Glomerular endothelial cell (primary cell): ENCODE data around the gene FAM163A. TPM values are rescaled to one million over a fixed set of nuclear protein-coding genes. Genes with fewer than 3 reads are reported as not detected.

ENCODE experiments used
- DNase-seq: peaks from one replicate; pipeline ENCODE4 v3.0.0-alpha.2; 2011; ENCODE audit warnings: low read depth, low spot score; ENCODE audit errors: extremely low read depth
- total RNA-seq: library from RNA; depleted of rRNA; stranded (reverse); fragments of >200 nt; gene quantifications from 2 replicates; pipeline ENCODE4 v1.2.3, GENCODE V29; 2015

FAM163A gene
- total RNA-seq, 1 donor from 2014 or later, result 1.5 TPM

DNA sequence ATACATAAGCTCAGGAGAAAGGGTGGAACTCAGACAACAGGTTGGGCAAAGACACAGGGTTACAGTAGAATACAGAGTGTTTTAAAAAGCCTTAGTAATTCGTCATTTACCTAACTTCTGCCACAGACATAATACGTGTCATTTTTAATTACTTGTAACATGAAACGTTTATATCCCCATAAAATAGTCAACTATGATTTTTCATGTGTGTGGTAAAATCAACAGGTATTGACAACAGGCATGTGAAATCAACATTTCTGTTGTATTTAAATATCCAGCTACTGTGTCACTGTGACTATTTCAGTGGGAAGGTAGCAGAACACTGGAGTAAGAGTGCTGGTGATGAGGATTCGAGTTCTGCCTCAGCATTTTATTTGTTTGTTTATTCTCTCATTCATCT, 5.7 kb downstream of the FAM163A start:
- no peak for DNase-seq

DNA sequence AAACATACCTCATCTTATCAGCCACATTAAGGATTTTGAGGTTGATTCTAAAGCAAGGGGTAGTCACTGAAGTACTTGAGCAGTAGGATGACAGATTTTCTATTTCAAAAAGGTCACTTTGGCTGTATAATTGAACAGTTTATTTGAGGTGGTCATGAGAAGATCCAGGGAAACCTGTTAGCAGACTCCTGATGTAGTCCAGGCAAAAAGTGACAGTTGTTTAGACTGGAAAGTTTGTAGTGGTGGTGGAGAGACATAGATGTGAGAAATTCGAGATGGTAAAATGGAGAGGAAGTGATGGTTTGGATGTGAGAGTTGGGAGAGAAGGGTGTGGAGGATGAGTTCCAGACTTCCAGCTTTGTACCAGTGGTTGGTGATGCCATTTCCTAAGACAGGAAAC, 7.5 kb downstream of the FAM163A start:
- no peak for DNase-seq

DNA sequence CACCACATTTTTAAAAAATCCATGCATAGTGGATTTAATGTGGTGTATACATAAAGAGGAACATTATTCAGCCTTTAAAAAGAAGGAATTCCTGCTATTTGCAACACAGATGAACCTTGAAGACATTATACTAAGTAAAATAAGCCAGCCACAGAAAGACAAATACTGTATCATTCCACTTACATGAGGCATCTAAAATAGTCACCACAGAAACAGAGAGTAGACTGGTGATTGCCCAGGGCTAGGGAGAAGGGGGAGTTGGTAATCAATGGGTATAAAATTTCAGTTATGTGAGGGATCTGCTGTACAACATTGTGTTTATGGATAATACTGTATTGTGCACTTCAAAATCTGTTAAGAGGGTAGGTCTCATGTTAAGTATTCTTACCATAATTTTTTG, 10.0 kb downstream of the FAM163A start:
- no peak for DNase-seq

DNA sequence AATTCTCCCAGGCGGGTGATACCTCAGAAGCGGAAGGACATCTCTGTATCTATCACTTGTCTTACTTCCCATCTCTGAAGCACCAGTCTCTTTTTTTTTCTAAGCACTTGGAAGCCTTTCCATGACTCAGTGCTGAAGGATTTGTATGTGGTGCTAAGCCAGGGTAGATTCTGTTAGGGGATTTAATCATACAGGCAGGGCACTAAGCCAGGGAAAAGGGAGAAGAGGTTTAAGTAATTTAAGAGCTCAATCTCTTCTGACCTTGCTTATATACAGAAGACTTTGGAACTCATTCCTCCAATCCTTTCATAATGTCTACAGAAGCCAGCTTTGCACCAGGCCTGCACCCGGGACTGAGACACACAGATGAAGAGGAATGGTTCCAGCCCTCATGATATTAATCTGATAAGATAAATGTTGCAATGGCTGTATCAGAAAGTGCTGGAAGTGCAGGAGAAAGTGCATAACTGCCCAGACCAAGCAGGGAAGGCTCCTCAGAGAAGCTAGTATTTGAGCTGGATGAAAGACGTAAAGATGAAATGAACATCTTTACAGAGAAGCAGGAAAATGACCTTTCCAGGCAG, 11.0 kb downstream of the FAM163A start:
- DNase-seq, result no peak

DNA sequence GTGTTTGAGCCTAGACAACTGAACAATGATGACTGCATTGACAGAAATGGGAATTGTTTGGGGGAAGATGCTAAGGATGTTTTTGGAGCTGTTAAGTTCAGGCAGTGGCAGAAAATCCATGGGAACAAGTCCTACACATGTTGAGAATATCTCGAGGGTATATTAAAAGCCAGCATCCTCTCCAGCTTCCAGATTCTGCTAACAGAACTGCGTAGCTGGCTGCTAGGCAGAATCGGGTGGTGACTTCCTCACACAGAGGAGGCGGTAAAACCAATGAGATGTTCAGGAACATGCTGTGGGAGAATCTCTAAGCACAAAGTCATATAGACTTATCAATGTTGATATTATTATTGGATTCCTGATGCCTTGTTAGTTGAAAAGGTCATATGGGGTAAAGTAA, 14.8 kb downstream of the FAM163A start:
- no peak for DNase-seq

DNA sequence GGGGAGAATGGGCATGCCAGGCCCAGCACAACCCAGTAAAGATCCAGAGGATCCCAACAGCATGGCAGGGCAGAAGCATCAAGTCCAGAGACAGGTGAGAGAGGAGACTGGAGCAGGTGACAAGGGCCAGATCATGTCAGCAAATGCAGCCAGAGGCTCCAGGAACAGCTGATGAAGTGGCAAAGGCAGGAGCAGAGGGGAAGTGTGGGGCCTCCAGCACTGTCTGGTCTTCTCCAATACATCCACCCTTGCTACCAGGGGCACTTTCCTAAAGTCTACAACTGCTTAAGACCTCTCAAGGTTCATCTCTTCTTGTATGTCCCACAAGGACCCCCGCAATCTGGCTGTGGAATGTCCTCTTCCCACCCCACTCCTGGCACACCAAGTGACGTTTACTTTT, 17.4 kb downstream of the FAM163A start:
- DNase-seq, result no peak

DNA sequence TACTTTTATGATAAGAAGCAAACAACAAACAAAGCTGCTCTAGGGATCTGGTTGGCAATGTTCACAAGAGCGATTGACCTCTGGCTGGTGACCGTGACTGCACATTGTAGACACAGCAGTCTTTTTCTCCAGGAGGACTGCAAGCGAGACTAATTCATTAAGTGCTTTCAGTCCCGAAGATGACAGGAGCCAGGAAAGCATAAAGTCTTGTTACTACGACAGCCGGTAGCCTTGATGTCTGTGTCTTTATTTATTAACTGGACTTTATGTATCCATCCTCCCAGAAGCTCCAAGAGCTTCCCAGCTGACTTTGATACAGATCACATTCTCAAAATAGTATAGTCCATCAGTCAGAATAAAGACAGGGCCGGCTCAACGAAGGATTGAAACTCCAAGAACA, 18.2 kb downstream of the FAM163A start:
- no peak for DNase-seq

DNA sequence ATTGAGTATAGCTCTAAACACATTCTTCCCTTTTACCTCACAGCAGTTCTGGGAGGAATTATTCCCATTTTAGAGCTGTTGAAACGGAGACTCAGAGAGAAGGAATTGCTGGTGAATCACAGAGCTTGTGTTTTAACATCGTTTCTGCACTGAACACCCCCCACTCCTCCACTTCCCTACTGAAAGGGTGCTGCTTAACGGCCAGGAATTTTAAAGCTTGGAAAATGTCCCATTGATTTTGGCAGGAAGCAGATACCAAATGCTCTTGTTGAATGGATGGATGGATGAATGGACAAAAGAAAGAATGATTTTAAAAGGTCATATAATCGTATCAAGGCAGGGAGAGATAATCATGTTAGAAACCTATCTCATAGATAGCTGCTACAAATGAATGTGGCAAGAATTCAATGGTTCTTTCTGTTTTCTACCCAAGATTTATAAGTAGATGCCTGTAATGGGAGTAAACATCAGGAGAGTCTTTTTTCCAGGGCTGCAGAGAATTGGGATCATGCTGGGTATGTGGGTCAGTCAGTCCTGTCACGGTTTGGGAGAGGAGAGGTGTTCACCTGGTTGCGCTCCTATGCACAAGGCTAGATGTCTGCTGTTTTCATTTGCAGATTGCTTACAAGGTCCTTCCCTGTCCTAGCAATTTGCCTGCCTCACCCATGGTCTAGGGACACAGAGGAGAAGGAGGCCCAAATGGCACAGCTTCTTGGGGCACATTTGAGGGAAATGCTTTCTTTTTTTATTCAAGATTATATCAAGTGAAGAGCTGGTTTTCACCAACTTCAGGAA, 19.0 kb downstream of the FAM163A start:
- DNase-seq, result no peak

DNA sequence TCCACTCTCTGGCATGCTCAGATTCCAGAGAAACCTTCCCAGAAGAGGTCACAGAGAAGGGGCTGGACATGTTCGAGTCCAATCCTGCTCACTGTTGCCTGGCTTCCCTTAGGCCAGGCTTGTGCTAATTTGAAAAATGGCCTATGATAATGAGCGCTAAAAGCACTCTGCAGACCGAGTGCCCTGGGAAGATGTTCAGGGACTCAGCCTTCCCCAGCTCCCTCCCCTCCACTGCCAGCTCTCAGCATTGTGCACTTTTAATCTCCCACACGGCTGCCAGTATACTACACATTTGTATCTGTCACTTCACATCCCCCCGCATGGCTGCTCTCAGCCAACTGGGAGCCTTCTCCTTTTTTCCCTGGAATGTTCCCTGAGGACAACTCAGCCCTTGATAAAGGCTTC, 24.1 kb downstream of the FAM163A start:
- DNase-seq, result no peak

DNA sequence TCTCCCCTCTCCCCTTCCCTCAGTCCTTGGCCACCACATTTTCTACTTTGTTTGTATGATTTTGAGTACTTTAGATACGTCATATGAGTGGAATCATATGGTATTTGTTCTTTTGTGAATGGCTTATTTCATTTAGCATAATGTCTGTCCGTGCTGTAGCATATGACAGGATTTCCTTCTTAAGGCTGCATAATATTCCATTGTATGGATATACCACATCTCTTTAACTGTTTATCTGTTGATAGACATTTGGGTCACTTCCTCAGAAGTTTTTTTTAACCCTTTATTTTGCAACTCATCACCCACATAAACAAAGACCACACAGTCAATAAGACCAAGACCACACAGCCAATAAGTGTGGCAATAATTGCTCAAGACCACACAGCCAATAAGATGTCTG, 24.9 kb downstream of the FAM163A start:
- no peak for DNase-seq

DNA sequence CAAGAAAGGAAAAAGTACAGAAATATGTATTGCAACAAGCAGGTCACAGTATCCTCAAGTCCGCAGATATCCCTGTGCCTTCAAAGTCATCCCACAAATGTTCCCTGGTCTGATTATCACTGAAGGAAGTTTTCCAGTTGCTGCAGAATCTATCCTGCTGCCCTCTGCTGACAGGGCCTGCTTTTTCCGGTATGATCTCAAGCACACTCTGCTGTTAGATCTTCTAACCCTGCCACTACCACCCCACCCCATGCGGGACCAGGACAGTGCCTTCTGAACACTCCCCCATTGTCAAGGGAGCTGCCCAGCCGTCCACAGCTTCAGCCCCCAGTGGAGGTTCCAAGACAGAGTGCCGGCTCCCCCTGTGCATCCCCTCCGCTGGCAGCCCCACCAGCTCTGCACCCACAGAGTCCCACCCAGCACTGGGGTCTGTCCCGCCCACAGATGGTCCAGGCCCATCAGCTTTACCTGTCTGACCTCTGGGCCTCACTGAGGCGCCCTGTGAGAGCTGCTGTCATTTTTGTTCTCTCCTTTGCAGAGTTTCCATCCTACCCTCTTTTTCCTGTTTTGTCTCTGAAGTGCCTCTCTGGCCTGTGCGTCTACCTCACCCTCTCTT, 27.9 kb downstream of the FAM163A start:
- no peak for DNase-seq

DNA sequence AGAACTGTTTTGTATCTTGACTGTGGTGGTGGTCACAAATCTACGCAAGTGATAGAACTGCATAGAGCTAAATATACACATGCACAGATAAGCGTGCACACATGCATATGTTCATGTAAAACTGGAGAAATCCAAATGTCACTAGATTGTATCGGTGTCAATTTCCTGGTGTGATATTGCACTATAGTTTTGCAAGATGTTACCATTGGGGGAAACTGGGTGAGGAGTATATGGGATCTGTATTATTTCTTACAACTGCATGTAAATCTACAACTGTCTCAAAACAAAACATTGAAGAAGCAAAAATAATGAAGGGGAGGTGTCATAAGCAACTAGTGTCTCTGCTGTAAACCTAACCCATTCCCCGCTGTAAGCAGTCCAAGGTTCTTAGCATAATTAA, 30.2 kb downstream of the FAM163A start:
- no peak for DNase-seq

DNA sequence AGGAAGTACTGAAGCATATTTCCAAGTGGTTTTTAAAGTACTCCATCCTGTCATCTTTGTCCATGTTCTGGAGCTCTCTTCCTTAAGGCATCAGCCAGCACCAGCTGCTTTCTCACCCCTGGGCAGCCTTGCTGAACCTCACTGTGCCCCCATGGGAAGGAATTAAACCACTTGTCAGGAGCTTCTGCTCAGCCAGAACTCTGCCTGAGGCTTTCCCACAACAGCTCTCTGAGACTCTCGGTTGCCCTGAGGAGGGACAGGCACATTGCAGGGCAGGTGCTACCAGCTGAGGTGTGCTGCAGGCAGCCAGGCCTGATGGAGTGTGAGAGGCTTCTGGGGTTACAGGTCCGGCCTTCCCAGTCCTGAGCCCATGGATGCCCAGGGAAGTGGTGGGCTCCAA, 30.9 kb downstream of the FAM163A start:
- DNase-seq, result no peak

DNA sequence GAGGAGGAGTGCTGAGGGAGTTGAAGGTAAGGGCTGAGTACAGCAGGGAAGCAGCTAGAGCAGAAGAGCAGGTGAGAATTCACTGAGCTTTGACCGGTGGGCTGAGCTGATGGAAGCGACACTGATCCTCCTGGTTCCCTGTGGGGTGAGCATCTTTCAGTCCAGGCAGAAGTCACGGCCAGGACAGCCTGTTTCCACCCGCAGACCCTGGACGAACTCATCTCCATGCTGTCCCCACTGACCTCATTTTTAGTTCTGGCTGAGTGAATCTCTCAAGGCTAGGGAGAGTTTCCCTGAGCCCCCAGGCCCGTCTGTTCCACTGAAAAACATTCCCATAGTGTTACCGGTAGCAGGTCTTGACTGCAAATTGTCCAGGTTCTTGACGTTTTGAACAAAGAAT, 31.5 kb downstream of the FAM163A start:
- no peak for DNase-seq

DNA sequence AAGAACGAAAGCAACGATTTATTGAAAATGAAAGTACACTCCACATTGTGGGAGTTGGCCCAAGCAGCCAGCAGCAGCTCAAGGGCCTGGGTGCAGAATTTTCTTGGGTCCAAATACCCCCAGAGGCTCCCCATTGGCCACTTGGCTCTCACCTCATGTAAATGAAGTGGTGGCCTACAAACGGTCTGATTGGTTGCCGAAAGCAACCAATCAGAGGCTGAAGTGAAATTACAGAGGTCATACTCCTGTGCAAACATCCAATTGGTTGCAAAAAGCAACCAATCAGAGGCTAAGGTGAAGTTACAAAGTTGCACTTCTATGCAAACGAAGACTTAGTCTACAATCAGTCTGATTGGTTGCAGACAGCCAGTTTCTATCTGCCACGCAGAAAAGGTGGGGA, 31.9 kb downstream of the FAM163A start:
- no peak for DNase-seq

DNA sequence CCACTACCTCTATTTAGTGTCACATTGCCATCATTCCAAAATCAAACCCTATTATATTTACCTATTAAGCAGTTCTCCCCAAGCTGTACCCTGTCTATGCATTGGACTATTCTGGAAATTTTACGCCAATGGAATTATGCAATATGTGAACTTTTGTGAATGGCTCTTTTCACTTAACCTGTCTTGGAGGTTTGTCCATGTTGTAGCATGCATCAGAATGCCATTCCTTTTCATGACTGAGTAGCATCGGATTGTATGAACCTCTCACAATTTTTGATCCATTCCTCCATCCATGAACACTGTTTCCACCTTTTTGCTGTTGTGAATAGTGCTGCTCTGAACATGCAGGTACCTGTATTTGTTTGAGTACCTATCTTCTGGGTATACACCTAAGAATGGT, 33.7 kb downstream of the FAM163A start:
- no peak for DNase-seq

DNA sequence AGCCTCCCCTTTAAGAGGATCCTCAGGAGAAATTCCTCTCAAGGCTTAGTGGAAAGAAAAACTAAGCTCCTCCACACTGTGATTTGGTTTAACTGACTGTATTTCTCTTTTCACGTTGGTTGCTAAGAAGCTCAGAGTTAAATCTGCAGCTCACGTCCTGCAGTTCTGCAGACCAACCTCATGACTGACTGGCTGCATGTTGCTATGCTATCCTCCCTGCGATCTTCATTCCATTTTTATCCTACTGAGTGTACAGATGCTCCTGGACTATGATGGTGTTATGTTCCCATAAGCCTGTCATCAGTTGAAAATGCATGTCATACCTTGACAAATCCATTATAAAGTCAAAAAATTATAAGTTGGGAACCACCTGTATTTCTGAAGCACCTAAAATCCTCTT, 34.6 kb downstream of the FAM163A start:
- DNase-seq, result no peak

DNA sequence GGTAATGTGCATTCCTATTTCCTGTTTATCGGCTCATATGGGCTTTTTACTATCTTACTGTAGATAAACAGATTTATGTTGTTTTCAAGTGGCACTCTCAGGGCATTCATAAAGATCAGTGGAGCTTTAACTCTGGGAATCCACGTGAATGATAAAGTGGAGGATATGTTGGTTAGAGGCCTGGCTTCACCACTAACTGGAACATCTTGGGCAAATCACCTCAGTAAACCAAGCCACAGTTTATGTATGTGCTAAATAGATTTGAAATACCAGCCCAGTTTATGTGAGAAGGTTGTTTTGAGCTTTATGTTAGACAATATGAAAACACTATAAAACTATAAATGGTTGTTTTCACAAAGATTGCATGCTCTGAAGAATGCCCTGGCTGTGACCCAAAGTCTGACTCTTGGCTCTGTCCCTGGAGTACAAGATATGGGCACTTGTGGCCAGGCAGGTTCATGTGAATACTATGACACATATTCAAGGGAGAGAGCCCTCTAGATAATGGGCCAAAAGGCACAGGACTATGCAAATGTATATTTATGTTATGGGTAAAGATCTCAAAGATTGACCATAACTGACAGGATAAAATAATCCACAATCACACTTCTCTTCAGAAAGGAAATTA, 36.7 kb downstream of the FAM163A start:
- DNase-seq, result no peak

DNA sequence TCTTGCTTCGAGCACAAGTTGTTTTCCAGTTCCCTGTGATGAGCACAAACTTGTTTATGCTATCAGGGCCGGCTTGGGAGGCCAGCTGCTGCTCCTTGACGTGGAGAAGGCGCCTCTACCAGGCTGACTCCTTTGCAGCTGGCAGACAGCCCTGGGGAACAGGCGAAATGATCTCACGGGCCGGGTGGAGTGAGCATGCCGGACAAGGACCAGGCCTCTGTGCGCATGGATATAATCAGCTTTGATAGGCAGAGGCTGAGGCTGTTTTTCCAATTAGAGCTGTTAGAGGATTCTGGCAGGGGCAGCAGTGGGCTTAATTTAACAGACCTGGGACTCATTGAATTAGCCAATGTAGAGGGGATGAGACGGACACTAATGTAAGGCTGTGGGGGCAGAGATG, 38.9 kb downstream of the FAM163A start:
- DNase-seq, result no peak

DNA sequence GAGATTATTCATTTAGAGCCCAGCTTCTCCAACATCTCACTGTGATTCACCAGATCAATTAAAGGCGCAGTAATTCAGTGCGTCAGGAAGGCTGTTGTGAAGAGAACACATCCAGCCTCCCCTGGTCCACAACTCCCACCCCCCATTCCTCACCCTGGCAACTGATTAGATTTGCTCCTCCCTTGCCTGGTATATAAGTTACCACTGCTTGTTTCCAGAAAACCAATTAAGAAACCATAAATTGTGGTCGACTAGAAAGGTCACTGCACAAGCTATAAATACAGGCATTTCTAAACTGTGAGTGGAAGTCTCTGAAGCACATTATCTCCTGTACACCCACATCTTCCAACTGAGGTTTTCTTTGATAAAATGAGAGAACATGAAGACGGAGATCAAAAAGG, 41.9 kb downstream of the FAM163A start:
- DNase-seq, result no peak

DNA sequence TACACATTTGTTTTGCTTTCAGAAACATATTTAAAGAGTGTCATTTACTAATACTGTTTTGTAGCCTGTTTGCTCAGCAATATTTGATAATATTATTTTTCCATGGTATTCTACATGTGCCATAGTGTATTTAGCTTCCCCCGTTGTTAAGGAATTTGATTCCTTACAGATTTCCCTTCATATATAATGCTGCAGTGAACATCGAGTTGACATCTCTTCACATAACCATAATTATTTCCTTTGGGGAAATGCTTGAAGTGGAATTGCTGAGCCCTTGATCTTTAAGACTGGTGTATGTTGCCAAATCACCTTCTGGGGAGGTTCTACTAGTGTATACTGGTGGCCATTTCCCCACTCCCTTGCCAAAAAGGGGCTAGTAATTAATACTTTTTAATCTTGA, 42.6 kb downstream of the FAM163A start:
- DNase-seq, result no peak
